ENCODE data around the gene STXBP1.

STXBP1 gene

GRCh38 chr9:127710204-127710783, 98.2 kb downstream of the STXBP1 start (continued):
- no peak for TF ChIP-seq ZNF174 (tag by site-specific recombination; IDR thresholded peaks at IDR 0.05)
- no peak for TF ChIP-seq ZNF148 (tag by site-specific recombination; IDR thresholded peaks at IDR 0.05; ENCODE audit: borderline replicate concordance)
- TF ChIP-seq ZNF549 (tag by site-specific recombination; IDR thresholded peaks at IDR 0.05): no peak
- TF ChIP-seq ZNF37A (tag by site-specific recombination; IDR thresholded peaks at IDR 0.05): no peak
- no peak for TF ChIP-seq ZNF239 (tag by site-specific recombination; IDR thresholded peaks at IDR 0.05)
- TF ChIP-seq ZNF571 (tag by site-specific recombination; IDR thresholded peaks at IDR 0.05): no peak
- TF ChIP-seq ZNF488 (tag by site-specific recombination; IDR thresholded peaks at IDR 0.05): no peak
- no peak for TF ChIP-seq BCL11A (tag by site-specific recombination; IDR thresholded peaks at IDR 0.05; ENCODE audit: low read depth)
- TF ChIP-seq SETDB1 (IDR thresholded peaks at IDR 0.05; ENCODE audit: insufficient read length, low read length): no peak

- ChIA-PET CTCF (interaction anchor here (0.6 to 0.9 kb wide), 3 partner anchors 23 to 95 kb away, joined by 3 to 4 read pairs (median 4); no protein-coding TSS in a partner anchor), POLR2A (interaction anchor here (1.2 kb wide), 2 partner anchors 24 to 186 kb away, joined by 4 read pairs; partner anchors contain the start of gene TOR2A)
- H3K4me1 ChIP-seq (ENCODE audit: control insufficient read depth, insufficient read depth, low read length): no peaks in the 10 kb centered on the region
- no peak for TF ChIP-seq ZNF362 (tag by site-specific recombination; IDR thresholded peaks at IDR 0.05)
- TF ChIP-seq KLF17 (tag by site-specific recombination; IDR thresholded peaks at IDR 0.05): no peak
- TF ChIP-seq ZNF335 (tag by site-specific recombination; conservative IDR thresholded peaks at IDR 0.05): no peak
- TF ChIP-seq ZNF138 (tag by site-specific recombination; IDR thresholded peaks at IDR 0.05; ENCODE audit: borderline replicate concordance): no peak
- TF ChIP-seq ZNF837 (tag by site-specific recombination; IDR thresholded peaks at IDR 0.05): no peak
- no peak for TF ChIP-seq BCL11A (tag by site-specific recombination; IDR thresholded peaks at IDR 0.05; ENCODE audit: low read depth)
- peak; percentile 53; the same call in 1 of the 2 replicates for TF ChIP-seq GLIS1 (tag by site-specific recombination; IDR thresholded peaks at IDR 0.05)
- no peak for TF ChIP-seq CTCF (tag by site-specific recombination; IDR thresholded peaks at IDR 0.05)
- H3K27ac ChIP-seq (ENCODE audit: extremely low read depth, low read depth, low read length): no peak overlapping the region
- H3K4me3 ChIP-seq (ENCODE audit: low read depth, low read length): no peak overlapping the region
- no peaks in the 10 kb centered on the region for H3K9me3 ChIP-seq (ENCODE audit: control insufficient read depth, insufficient read depth, low read depth, low read length)
- no peaks in the 10 kb centered on the region for H3K36me3 ChIP-seq (ENCODE audit: control insufficient read depth in 2 of 2, insufficient read depth in 1 of 2, low read length in 2 of 2)
These were observed 99.2 kb downstream of the STXBP1 start for GRCh38 chr9:127711226-127711701.

Measured in HEK293 (cell line).